Keratinocyte (primary cell): ENCODE results near the gene SLC34A1. TPM values are rescaled to one million over a fixed set of nuclear protein-coding genes. Genes with fewer than 3 reads are reported as not detected.
"Not testable (repeated sequence)": the region's sequence is repeated elsewhere in the genome, so short reads cannot be mapped to it uniquely, and the experiment has no call there.

Experiments
- DNase-seq: peaks from one replicate; pipeline ENCODE4 v3.0.0-alpha.2; 2011; ENCODE audit warnings: low read depth, missing footprints, low spot score
- FAIRE-seq: peaks from 2 replicates; lab custom pipeline; 2011; peaks lifted over from hg19 to GRCh38; lab: Jason Lieb, UNC
- H2AFZ ChIP-seq: 2 replicates; pipeline ENCODE4 v1.6.0; 2012; ENCODE audit warnings: low read length, control low read depth, inconsistent platforms; ENCODE audit not compliant: control insufficient read depth
- H3K27ac ChIP-seq: 2 replicates; pipeline ENCODE4 v1.5.1; 2011; ENCODE audit warnings: low read length; ENCODE audit not compliant: control insufficient read depth, insufficient read depth
- H3K27me3 ChIP-seq: 3 replicates; pipeline ENCODE4 v1.6.0; 2011; ENCODE audit warnings: low read length; ENCODE audit not compliant: control insufficient read depth, insufficient read depth; ENCODE audit errors: extremely low read depth
- H3K36me3 ChIP-seq, 2 experiments: 2 replicates in 1 of 2; 3 replicates in 1 of 2; pipeline ENCODE4 v1.5.1; 2011; ENCODE audit warnings: low read length in 2 of 2, mild to moderate bottlenecking in 1 of 2; ENCODE audit not compliant: control insufficient read depth in 2 of 2, insufficient read depth in 2 of 2; ENCODE audit errors: extremely low read depth in 1 of 2
- H3K4me1 ChIP-seq: 3 replicates; pipeline ENCODE4 v1.5.1; 2011; ENCODE audit warnings: low read length; ENCODE audit not compliant: control insufficient read depth, insufficient read depth; ENCODE audit errors: extremely low read depth
- H3K4me2 ChIP-seq: 3 replicates; pipeline ENCODE4 v1.6.0; 2011; ENCODE audit warnings: low read depth, low read length; ENCODE audit not compliant: control insufficient read depth, insufficient read depth; ENCODE audit errors: extremely low read depth
- H3K4me3 ChIP-seq, 3 experiments: fragments of 200-600 bp in 1 of 3; sonication (generic) in 1 of 3; 2 replicates in 2 of 3; 3 replicates in 1 of 3; pipeline ENCODE4 v1.5.1; 2011 to 2016; ENCODE audit warnings: low read length in 3 of 3, mild to moderate bottlenecking in 3 of 3, control low read depth in 2 of 3, inconsistent platforms in 1 of 3, low read depth in 1 of 3, mixed read lengths in 1 of 3, mixed run types in 1 of 3, moderate library complexity in 1 of 3; ENCODE audit not compliant: control insufficient read depth in 2 of 3, insufficient read depth in 2 of 3; ENCODE audit errors: extremely low read depth in 1 of 3
- H3K79me2 ChIP-seq: 2 replicates; pipeline ENCODE4 v1.6.0; 2012; ENCODE audit warnings: low read length; ENCODE audit not compliant: control insufficient read depth, insufficient read depth
- H3K9ac ChIP-seq: 3 replicates; pipeline ENCODE4 v1.6.0; 2011; ENCODE audit warnings: low read length; ENCODE audit not compliant: control insufficient read depth, insufficient read depth; ENCODE audit errors: extremely low read depth
- H3K9me1 ChIP-seq: 3 replicates; pipeline ENCODE4 v1.6.0; 2011; ENCODE audit warnings: low read length; ENCODE audit not compliant: control insufficient read depth, insufficient read depth; ENCODE audit errors: extremely low read depth
- H3K9me3 ChIP-seq: 2 replicates; pipeline ENCODE4 v1.5.1; 2012; ENCODE audit warnings: low read depth, low read length; ENCODE audit not compliant: control insufficient read depth
- H4K20me1 ChIP-seq: 3 replicates; pipeline ENCODE4 v1.6.0; 2011; ENCODE audit warnings: low read length; ENCODE audit not compliant: control insufficient read depth, insufficient read depth; ENCODE audit errors: extremely low read depth
- EZH2 ChIP-seq: IDR thresholded peaks from one replicate; pipeline ENCODE4 v1.6.1; 2012; ENCODE audit warnings: inconsistent platforms, mild to moderate bottlenecking, low read length, moderate library complexity
- dilution Hi-C: fragments of 300-500 bp; cut with MboI; formaldehyde crosslinking; loops from one replicate; pipeline ENCODE4 v1.7.0; 2020; ENCODE audit warnings: low sequenced_read_pairs; ENCODE audit not compliant: extremely low pct_ligation_motif_present
- polyA plus RNA-seq, 5 experiments: library from polyadenylated mRNA; depleted of rRNA in 3 of 5; stranded (reverse) in 3 of 5; stranded (forward) in 1 of 5; unstranded in 1 of 5; fragments of >200 nt; gene quantifications; 1 replicate in 1 of 5; 2 replicates in 3 of 5; 3 replicates in 1 of 5; pipeline versions ENCODE4 v1.2.1 to v1.2.3, GENCODE V29; 2011 to 2012; ENCODE audit warnings: missing spikeins in 2 of 5, low read depth in 1 of 5, low replicate concordance in 1 of 5
- TF ChIP-seq, protein P1 (sequence below), 3 experiments: IDR thresholded peaks in 1 of 3; conservative IDR thresholded peaks in 1 of 3; optimal IDR thresholded peaks in 1 of 3; 2 replicates in 2 of 3; 3 replicates in 1 of 3; pipeline versions ENCODE3 to v1.5.1; 2011; ENCODE audit warnings: low read length in 3 of 3, mild to moderate bottlenecking in 3 of 3, moderate library complexity in 2 of 3, control low read depth in 1 of 3, inconsistent platforms in 1 of 3; ENCODE audit not compliant: insufficient read depth in 2 of 3; ENCODE audit errors: extremely low read depth in 1 of 3

Gene SLC34A1
- polyA plus RNA-seq, 1 donor (not counting 4 experiments of a cell fraction or from before 2014, with no cell fraction given): 0.07 TPM

DNA sequence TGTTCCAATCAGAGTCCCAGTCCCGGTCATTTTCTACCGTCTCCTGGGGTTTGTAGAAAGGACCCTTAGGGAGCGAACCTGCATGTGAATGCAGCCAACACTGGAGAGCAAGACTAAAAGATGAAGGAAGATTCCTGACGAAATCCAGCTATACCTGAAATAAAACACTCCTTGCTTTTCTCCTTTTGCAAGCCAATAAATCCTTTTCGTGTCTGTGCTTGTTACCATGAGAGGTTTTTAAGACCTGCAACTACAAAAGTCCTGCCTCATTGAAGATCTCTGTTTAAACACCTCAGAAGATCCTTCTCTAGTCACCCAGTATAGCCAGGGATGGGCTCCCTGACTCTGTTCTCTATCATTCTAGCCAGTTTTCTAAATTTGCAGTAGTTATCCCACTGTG lies 10.0 kb upstream of the SLC34A1 start:
- Histone ChIP-seq H3K9me3 (no peaks in the 10 kb centered on the region), H3K36me3 (peaks cover 0 to 4% of the 10 kb centered on the region in 2 experiments), H3K27me3 (no peaks in the 10 kb centered on the region), H3K4me2 (peak overlapping the region; percentile 70), H3K9ac (no peak overlapping the region), H3K4me1 (peaks cover 35% of the 10 kb centered on the region), H3K9me1 (peaks cover 2% of the 10 kb centered on the region), H3K27ac (no peak overlapping the region), H3K79me2 (no peaks in the 10 kb centered on the region), H2AFZ (peak overlapping the region; percentile 49), H4K20me1 (no peaks in the 10 kb centered on the region), H3K4me3 (peak overlapping the region in 2 of 3 experiments; percentile 27 to 32)
- DNase-seq: no peak
- peak; percentile 74 for FAIRE-seq
- TF ChIP-seq EZH2: no peak
- TF ChIP-seq, protein P1, sequence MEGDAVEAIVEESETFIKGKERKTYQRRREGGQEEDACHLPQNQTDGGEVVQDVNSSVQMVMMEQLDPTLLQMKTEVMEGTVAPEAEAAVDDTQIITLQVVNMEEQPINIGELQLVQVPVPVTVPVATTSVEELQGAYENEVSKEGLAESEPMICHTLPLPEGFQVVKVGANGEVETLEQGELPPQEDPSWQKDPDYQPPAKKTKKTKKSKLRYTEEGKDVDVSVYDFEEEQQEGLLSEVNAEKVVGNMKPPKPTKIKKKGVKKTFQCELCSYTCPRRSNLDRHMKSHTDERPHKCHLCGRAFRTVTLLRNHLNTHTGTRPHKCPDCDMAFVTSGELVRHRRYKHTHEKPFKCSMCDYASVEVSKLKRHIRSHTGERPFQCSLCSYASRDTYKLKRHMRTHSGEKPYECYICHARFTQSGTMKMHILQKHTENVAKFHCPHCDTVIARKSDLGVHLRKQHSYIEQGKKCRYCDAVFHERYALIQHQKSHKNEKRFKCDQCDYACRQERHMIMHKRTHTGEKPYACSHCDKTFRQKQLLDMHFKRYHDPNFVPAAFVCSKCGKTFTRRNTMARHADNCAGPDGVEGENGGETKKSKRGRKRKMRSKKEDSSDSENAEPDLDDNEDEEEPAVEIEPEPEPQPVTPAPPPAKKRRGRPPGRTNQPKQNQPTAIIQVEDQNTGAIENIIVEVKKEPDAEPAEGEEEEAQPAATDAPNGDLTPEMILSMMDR (optimal IDR thresholded peaks at IDR 0.05 in 1 of 3, IDR thresholded peaks at IDR 0.05 in 1 of 3, conservative IDR thresholded peaks at IDR 0.05 in 1 of 3; ENCODE audit: extremely low read depth in 1 of 3, insufficient read depth in 2 of 3, low read length in 3 of 3): no peak
- dilution Hi-C loops: no loop called here

DNA sequence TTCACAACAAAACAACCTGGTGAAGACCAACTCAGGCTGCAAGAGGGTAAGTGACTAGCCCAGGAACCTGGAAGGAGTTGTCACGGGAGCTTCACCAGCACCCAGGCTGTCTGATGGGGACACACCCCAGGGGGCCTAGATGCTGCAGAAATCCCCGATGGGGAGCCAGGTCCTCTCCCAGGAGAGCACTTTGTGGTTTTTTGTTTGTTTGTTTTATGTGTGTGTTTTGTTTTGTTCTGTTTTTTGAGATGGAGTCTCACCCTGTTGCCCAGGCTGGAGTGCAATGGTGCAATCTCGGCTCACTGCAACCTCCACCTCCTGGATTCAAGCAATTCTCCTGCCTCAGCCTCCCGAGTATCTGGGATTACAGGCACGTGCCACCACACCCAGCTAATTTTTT lies 8.7 kb upstream of the SLC34A1 start:
- DNase-seq, H3K9me3 ChIP-seq, FAIRE-seq, H3K9me1 ChIP-seq, H3K4me3 ChIP-seq, H3K27me3 ChIP-seq, H2AFZ ChIP-seq, H3K27ac ChIP-seq, H3K36me3 ChIP-seq, dilution Hi-C loops, H3K4me2 ChIP-seq, H4K20me1 ChIP-seq, H3K79me2 ChIP-seq, H3K9ac ChIP-seq: not testable (repeated sequence)
- H3K4me1 ChIP-seq: peaks cover 38% of the 10 kb centered on the region

DNA sequence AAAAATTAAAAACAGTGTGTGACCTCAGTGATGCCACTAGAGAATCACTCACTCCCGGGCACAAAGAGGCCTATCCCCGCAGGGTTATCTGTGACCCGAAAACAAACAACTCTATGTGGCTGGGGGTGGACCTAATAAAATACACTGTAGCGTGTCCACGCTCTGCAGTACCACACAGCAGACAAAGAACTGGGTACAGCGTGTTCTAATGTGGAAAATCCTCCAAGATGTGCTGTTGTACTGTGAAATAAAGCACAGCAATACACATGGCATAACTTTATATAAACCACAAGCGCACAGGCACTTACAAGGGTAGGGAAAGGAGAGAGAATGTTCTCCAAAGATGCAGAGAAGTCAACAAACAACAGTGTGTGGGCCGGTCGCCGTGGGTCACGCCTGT lies 8.1 kb upstream of the SLC34A1 start:
- dilution Hi-C loops: no loop called here
- H3K9ac ChIP-seq: no peak overlapping the region
- no peaks in the 10 kb centered on the region for H3K36me3 ChIP-seq
- H4K20me1 ChIP-seq: no peaks in the 10 kb centered on the region
- no peak overlapping the region for H3K27ac ChIP-seq
- no peaks in the 10 kb centered on the region for H3K27me3 ChIP-seq
- no peak overlapping the region for H3K4me2 ChIP-seq
- TF ChIP-seq, protein P1 (optimal IDR thresholded peaks at IDR 0.05 in 1 of 3, IDR thresholded peaks at IDR 0.05 in 1 of 3, conservative IDR thresholded peaks at IDR 0.05 in 1 of 3; ENCODE audit: extremely low read depth in 1 of 3, insufficient read depth in 2 of 3, low read length in 3 of 3): no peak
- no peak for TF ChIP-seq EZH2
- peaks cover 37% of the 10 kb centered on the region for H3K4me1 ChIP-seq
- no peaks in the 10 kb centered on the region for H3K79me2 ChIP-seq
- FAIRE-seq: no peak
- peaks cover 2% of the 10 kb centered on the region for H3K9me1 ChIP-seq
- no peak overlapping the region for H3K4me3 ChIP-seq
- no peaks in the 10 kb centered on the region for H3K9me3 ChIP-seq
- DNase-seq: no peak
- no peak overlapping the region for H2AFZ ChIP-seq
